Left ventricle myocardium inferior (tissue), 1 donor: ENCODE data around the gene JAKMIP2. TPM values are rescaled to one million over a fixed set of nuclear protein-coding genes. Genes with fewer than 3 reads are reported as not detected.

ENCODE experiments used
- DNase-seq: peaks from one replicate; pipeline ENCODE4 v3.0.0-alpha.2; 2020
- H3K27ac ChIP-seq: fragments of 200-600 bp; replicated peaks from 2 replicates; pipeline ENCODE4 v1.8.0; 2021
- H3K27me3 ChIP-seq: fragments of 200-600 bp; 2 replicates; pipeline ENCODE4 v1.8.0; 2021; ENCODE audit warnings: low read depth
- H3K36me3 ChIP-seq: fragments of 200-600 bp; 2 replicates; pipeline ENCODE4 v1.8.0; 2021
- H3K4me1 ChIP-seq: fragments of 200-600 bp; 2 replicates; pipeline ENCODE4 v1.8.0; 2021
- H3K4me3 ChIP-seq: fragments of 200-600 bp; 2 replicates; pipeline ENCODE4 v1.8.0; 2021; ENCODE audit warnings: mild to moderate bottlenecking, moderate library complexity
- H3K9me3 ChIP-seq: fragments of 200-600 bp; replicated peaks from 2 replicates; pipeline ENCODE4 v1.8.0; 2021
- CTCF ChIP-seq: fragments of 200-600 bp; IDR thresholded peaks from 2 replicates; pipeline ENCODE4 v1.8.0; 2021; ENCODE audit warnings: antibody characterized with exemption, mild to moderate bottlenecking, borderline replicate concordance
- intact Hi-C: fragments of 100-400 bp; cut with micrococcal nuclease; formaldehyde crosslinking; loops from one replicate; pipeline ENCODE4 v1.11.0; 2022
- total RNA-seq: library from RNA; stranded (reverse); fragmentation: NEBNext Ultra II Directional; extraction: Animal tissue kit (Norgen Biotek cat#: 25700); gene quantifications from one replicate; pipeline ENCODE4 v1.2.1, GENCODE V29; 2021
- donor health status: DM: no; HTN: yes; CAD: no; lungs with severe emphysema.

Gene JAKMIP2
- total RNA-seq, 1 donor from 2014 or later: 0.41 TPM

GRCh38 chr5:147759441-147759840 lies 23.1 kb downstream of the JAKMIP2 start:
- Histone ChIP-seq H3K4me3 (no peak overlapping the region), H3K9me3 (no peaks in the 10 kb centered on the region), H3K27ac (no peak overlapping the region), H3K27me3 (peaks cover 4% of the 10 kb centered on the region), H3K4me1 (peaks cover 15% of the 10 kb centered on the region), H3K36me3 (no peaks in the 10 kb centered on the region)
- no peak for DNase-seq
- intact Hi-C loops: no loop called here
- TF ChIP-seq CTCF: no peak

DNA sequence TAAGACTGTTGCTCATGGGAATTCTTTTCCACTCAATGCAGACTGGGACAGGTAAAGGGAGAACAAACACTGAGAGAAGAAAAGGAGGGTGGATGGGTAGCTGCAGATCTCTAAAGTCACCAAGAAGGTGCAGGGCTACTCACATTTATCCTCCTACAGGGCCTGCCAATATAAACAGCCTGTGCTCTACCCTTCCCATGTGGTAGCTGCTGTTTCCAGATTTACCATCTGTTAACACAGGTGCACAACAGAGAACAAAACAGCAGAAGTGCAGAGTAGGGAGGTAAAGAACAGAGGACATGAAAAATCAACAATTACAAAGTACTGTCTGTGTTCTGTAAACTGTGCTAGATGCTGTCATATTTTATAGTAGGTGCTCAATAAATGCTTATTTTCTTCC lies 26.0 kb downstream of the JAKMIP2 start:
- TF ChIP-seq CTCF: no peak
- Histone ChIP-seq H3K4me3 (no peak overlapping the region), H3K4me1 (peaks cover 3% of the 10 kb centered on the region), H3K36me3 (no peaks in the 10 kb centered on the region), H3K27ac (no peak overlapping the region), H3K27me3 (peaks cover 4% of the 10 kb centered on the region), H3K9me3 (no peaks in the 10 kb centered on the region)
- no peak for DNase-seq
- intact Hi-C loops: no loop called here

DNA sequence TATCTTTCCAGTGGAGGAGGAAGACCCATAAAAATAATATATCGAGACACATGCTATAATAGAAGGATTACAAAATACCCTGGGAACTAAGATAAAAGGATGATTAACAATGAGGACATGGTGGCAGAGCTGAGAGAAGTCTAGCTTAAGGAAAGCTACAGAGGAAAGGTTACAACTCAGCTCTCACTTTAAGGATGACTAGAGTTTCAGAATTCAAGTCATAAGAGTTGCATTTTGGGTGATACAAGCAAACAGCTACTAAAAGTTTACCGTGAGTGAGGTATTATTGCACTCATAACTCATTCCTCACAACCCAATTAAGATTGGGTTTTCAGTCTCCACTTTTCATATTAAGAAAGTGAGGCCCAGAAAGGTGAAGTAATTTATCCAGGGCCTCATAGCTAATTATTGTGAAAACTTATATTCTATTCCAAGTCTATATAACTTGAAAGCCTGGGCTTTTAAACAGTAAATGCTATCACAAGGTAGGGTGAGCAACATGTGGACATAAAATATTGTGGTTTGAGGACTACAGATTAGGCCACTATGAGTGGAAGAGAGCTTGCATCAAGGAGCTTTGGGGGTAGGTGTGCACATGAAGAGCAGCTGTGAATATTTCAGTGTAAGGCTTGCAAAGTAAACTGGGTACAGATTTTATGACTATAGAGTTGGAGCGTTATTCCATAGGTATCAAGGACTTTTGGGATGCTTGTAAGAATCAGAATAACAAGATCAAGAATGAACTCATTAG lies 28.0 kb downstream of the JAKMIP2 start:
- peaks cover 4% of the 10 kb centered on the region for H3K27me3 ChIP-seq
- intact Hi-C loops: no loop called here

GRCh38 chr5:147753765-147754164 lies 28.8 kb downstream of the JAKMIP2 start:
- H3K4me1 ChIP-seq: no peaks in the 10 kb centered on the region
- no peak for TF ChIP-seq CTCF
- no peak for DNase-seq
- no peaks in the 10 kb centered on the region for H3K36me3 ChIP-seq
- H3K27ac ChIP-seq: no peak overlapping the region
- peaks cover 4% of the 10 kb centered on the region for H3K27me3 ChIP-seq
- intact Hi-C loops: no loop called here
- no peaks in the 10 kb centered on the region for H3K9me3 ChIP-seq
- no peak overlapping the region for H3K4me3 ChIP-seq

More for the DNA sequence above, 28.0 kb downstream of the JAKMIP2 start:
- no peak for DNase-seq
- H3K4me1 ChIP-seq: no peaks in the 10 kb centered on the region
- no peaks in the 10 kb centered on the region for H3K36me3 ChIP-seq
- TF ChIP-seq CTCF: no peak
- no peak overlapping the region for H3K4me3 ChIP-seq
- no peak overlapping the region for H3K27ac ChIP-seq
- no peaks in the 10 kb centered on the region for H3K9me3 ChIP-seq

- no peak for DNase-seq
- no peaks in the 10 kb centered on the region for H3K36me3 ChIP-seq
- intact Hi-C loops: no loop called here
- no peak overlapping the region for H3K27ac ChIP-seq
- H3K4me3 ChIP-seq: no peak overlapping the region
- H3K27me3 ChIP-seq: peaks cover 4% of the 10 kb centered on the region
- H3K4me1 ChIP-seq: no peaks in the 10 kb centered on the region
- TF ChIP-seq CTCF: no peak
- H3K9me3 ChIP-seq: no peaks in the 10 kb centered on the region
These were observed 29.8 kb downstream of the JAKMIP2 start for GRCh38 chr5:147752666-147753290.
